Heart left ventricle (tissue), 16 donors: ENCODE measurements around the gene GGT7. TPM values are rescaled to one million over a fixed set of nuclear protein-coding genes. Genes with fewer than 3 reads are reported as not detected.

ENCODE experiments used
- ATAC-seq, 4 donors: fragments of 200-7000 bp; cut with Tn5 transposase; one replicate each; pipeline ENCODE4 v1.9.1; 2020 to 2022; ENCODE audit warnings: moderate library complexity in 4 of 4, mild to moderate bottlenecking in 3 of 4, moderate number of reproducible peaks in 1 of 4
- DNase-seq, 5 donors: peaks; one replicate each; pipeline ENCODE4 v3.0.0-alpha.2; 2020
- H3K27ac ChIP-seq, 12 donors: fragments of 200-600 bp; sonication (generic) in 4 of 12; one replicate each; pipeline versions ENCODE4 v1.5.0 to v1.8.0; 2016 to 2022; ENCODE audit warnings: mild to moderate bottlenecking in 2 of 12
- H3K27me3 ChIP-seq, 9 donors: fragments of 200-600 bp; sonication (generic) in 2 of 9; one replicate each; pipeline versions ENCODE4 v1.5.1 to v1.8.0; 2016 to 2022; ENCODE audit warnings: mild to moderate bottlenecking in 3 of 9
- H3K36me3 ChIP-seq, 9 donors: fragments of 200-600 bp; sonication (generic) in 2 of 9; one replicate each; pipeline versions ENCODE4 v1.5.0 to v1.8.0; 2018 to 2022; ENCODE audit warnings: mild to moderate bottlenecking in 2 of 9
- H3K4me1 ChIP-seq, 12 donors: fragments of 200-600 bp; sonication (generic) in 4 of 12; one replicate each; pipeline versions ENCODE4 v1.5.0 to v1.8.0; 2016 to 2022; ENCODE audit warnings: mild to moderate bottlenecking in 3 of 12
- H3K4me3 ChIP-seq, 12 donors: fragments of 200-600 bp; sonication (generic) in 4 of 12; one replicate each; pipeline versions ENCODE4 v1.5.0 to v1.8.0; 2017 to 2022; ENCODE audit warnings: mild to moderate bottlenecking in 9 of 12, moderate library complexity in 4 of 12
- H3K9me3 ChIP-seq, 12 donors: fragments of 200-600 bp; sonication (generic) in 4 of 12; one replicate each; pipeline versions ENCODE4 v1.5.0 to v1.8.0; 2016 to 2022; ENCODE audit warnings: mild to moderate bottlenecking in 1 of 12
- CTCF ChIP-seq, 12 donors: fragments of 200-600 bp; sonication (generic) in 4 of 12; IDR thresholded peaks; one replicate each; pipeline versions ENCODE4 v1.5.0 to v1.8.0; 2018 to 2022; ENCODE audit warnings: antibody characterized with exemption in 12 of 12, mild to moderate bottlenecking in 5 of 12
- POLR2A ChIP-seq, 2 donors: fragments of 450-650 bp; IDR thresholded peaks; one replicate each; pipeline ENCODE4 v1.6.1; 2017; ENCODE audit warnings: antibody characterized with exemption in 2 of 2, mild to moderate bottlenecking in 2 of 2, moderate library complexity in 2 of 2
- WGBS, 4 donors: extraction: QIAGEN DNeasy Blood & Tissue Kit in 2 of 4; methylation state at CpG; one replicate each; pipeline versions ENCODE4 v1.1.5 to v1.1.7; 2013 to 2018; 5-methylcytosine and 5-hydroxymethylcytosine counted together
- intact Hi-C, 10 donors: fragments of 100-400 bp; cut with DNase I; formaldehyde crosslinking; loops; one replicate each; pipeline versions ENCODE4 v1.11.1 to v1.14.2; 2022
- polyA plus RNA-seq, 2 donors: library from polyadenylated mRNA; stranded (reverse); fragments of 200-250 nt; gene quantifications; one replicate each; pipeline ENCODE4 v1.2.3, GENCODE V29; 2013
- total RNA-seq, 9 donors: library from RNA; depleted of rRNA in 2 of 9; stranded (reverse); fragments of >200 nt in 2 of 9; fragmentation: NEBNext Ultra II Directional in 3 of 9; extraction: Animal tissue kit (Norgen Biotek cat#: 25700) in 3 of 9; gene quantifications; one replicate each; pipeline versions ENCODE4 v1.1.0 to v1.2.4, GENCODE V29; 2016 to 2023
- donor health status: ischemic (EF 13 %, LVEDD 7.1; RV severe dilation, severe dysfunction).
- donor health status: healthy with polysubstance abuse.
- donor health status: DM: no; HTN: yes; CAD: no.
- donor health status: DM: no; HTN: no; CAD: no.
- donor health status: ischemic (EF 25% LVEDD 6.9; RV normal size, moderate dysfunction).
- donor health status: ischemic (EF 25% LVEDD 5.7; RV mildly dilated, moderate dysfunction).
- donor health status: healthy.
- donor health status: DM: yes; HTN: yes; CAD: no.
- donor health status: ischemic (EF 35%, LVEDD 5.7; RV mildly dilated, moderate dysfunction).
- donor health status: nonischemic (EF 11% LVEDD 7.7; RV severe dilation, severe dysfunction).
- donor health status: DM: yes; HTN: yes; CAD: no.
- donor health status: PGD.
- donor health status: ischemic (EF 29% LVEDD 5.4; RV normal size, mild dysfunction).
- donor health status: nonischemic (EF 23%, LVEDD 6.1; RV moderate dilation, normal function).

The GGT7 gene
- total and polyA plus RNA-seq, 11 donors, result 7.9 to 30.7 (median 17.5) TPM

- DNase-seq (no peak), ATAC-seq (no peak)
- WGBS, 4 donors, result 7 to 22% (median 17%) methylated on average over 1 of the region's 1 CpG
- H3K4me3 ChIP-seq, result peak overlapping the region; percentile 72 to 99 (median 88)
- peak overlapping the region in 10 of 12 donors; percentile 89 to 97 (median 91) for H3K27ac ChIP-seq
- H3K4me1 ChIP-seq, result peaks cover 3 to 55% (median 32%) of the 10 kb centered on the region in 12 donors
- H3K27me3 ChIP-seq, result no peaks in the 10 kb centered on the region
- TF ChIP-seq CTCF (IDR thresholded peaks at IDR 0.05) (no peak), POLR2A (IDR thresholded peaks at IDR 0.05) (no peak)
- intact Hi-C loops, result loop anchor here in 1 of 10 donors (10.0 kb wide), 1 partner anchor 631 kb away; the partner anchor contains the start of gene CEP250
- H3K36me3 ChIP-seq, result peaks cover 0 to 2% (median 0%) of the 10 kb centered on the region in 9 donors
- H3K9me3 ChIP-seq, result no peaks in the 10 kb centered on the region
These were observed 48.6 kb downstream of the GGT7 start for GRCh38 chr20:34824026-34824425.

GRCh38 chr20:34820805-34821578, 51.7 kb downstream of the GGT7 start:
- no peaks in the 10 kb centered on the region for H3K27me3 ChIP-seq
- WGBS, 4 donors, result 43 to 57% (median 52%) methylated on average over 8 of the region's 8 CpGs
- peaks cover 0 to 2% (median 0%) of the 10 kb centered on the region in 9 donors for H3K36me3 ChIP-seq
- intact Hi-C loops, result loop anchor here in 1 of 10 donors (10.0 kb wide), 1 partner anchor 634 kb away; the partner anchor contains the start of gene CEP250
- ATAC-seq (no peak), DNase-seq (no peak)
- no peak overlapping the region for H3K27ac ChIP-seq
- no peak overlapping the region for H3K4me3 ChIP-seq
- TF ChIP-seq POLR2A (IDR thresholded peaks at IDR 0.05), result no peak
- no peak for TF ChIP-seq CTCF (IDR thresholded peaks at IDR 0.05)
- peaks cover 3 to 81% (median 37%) of the 10 kb centered on the region in 12 donors for H3K4me1 ChIP-seq
- no peaks in the 10 kb centered on the region for H3K9me3 ChIP-seq

GRCh38 chr20:34817801-34818200, 54.9 kb downstream of the GGT7 start:
- Histone ChIP-seq H3K4me1 (peaks cover 0 to 61% (median 19%) of the 10 kb centered on the region in 12 donors), H3K9me3 (peaks cover 0 to 5% (median 0%) of the 10 kb centered on the region in 12 donors), H3K36me3 (peaks cover 0 to 2% (median 0%) of the 10 kb centered on the region in 9 donors), H3K27me3 (no peaks in the 10 kb centered on the region), H3K4me3 (no peak overlapping the region), H3K27ac (no peak overlapping the region)
- no peak for ATAC-seq
- TF ChIP-seq CTCF (IDR thresholded peaks at IDR 0.05), result no peak
- TF ChIP-seq POLR2A (IDR thresholded peaks at IDR 0.05), result no peak
- no peak for DNase-seq
- intact Hi-C loops, result no loop called here
- WGBS, 4 donors, result 45 to 50% (median 47%) methylated on average over 2 of the region's 2 CpGs

- ATAC-seq, result no peak
- peaks cover 0 to 2% (median 0%) of the 10 kb centered on the region in 9 donors for H3K36me3 ChIP-seq
- TF ChIP-seq CTCF (IDR thresholded peaks at IDR 0.05) (no peak), POLR2A (IDR thresholded peaks at IDR 0.05) (no peak)
- no peaks in the 10 kb centered on the region for H3K27me3 ChIP-seq
- H3K27ac ChIP-seq, result no peak overlapping the region
- H3K4me1 ChIP-seq, result peaks cover 0 to 54% (median 15%) of the 10 kb centered on the region in 12 donors
- intact Hi-C loops, result no loop called here
- 46 to 95% (median 72%) methylated on average over 1 to 2 of the region's 2 CpGs for WGBS, 4 donors
- H3K4me3 ChIP-seq, result no peak overlapping the region
- H3K9me3 ChIP-seq, result peaks cover 0 to 5% (median 0%) of the 10 kb centered on the region in 12 donors
- DNase-seq, result no peak
These were observed 55.6 kb downstream of the GGT7 start for GRCh38 chr20:34817072-34817471.
